Measurements from ENCODE around the gene MYMX.

DNA sequence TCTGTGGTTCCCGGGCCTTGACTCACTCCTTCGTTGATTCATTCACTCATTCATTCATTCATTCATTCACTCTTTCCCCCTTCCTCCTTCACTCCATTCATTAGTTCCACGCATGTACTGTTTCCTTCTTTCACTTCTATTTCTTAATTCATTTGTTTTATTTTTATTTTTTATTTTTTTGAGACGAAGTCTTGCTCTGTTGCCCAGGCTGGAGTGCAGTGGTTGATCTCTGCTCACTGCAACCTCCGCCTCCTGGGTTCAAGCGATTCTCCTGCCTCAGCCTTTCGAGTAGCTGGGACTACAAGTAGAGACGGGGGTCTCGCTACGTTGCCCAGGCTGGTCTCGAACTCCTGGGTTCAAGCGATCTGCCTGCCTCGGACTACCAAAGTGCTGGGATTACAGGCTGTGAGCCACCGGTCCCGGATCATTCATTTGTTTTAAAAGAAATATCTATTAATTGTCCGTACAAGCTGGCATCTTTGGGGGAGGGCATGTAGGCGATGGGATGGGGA lies 49.1 kb downstream of the MYMX start:
- TF ChIP-seq, protein P1, sequence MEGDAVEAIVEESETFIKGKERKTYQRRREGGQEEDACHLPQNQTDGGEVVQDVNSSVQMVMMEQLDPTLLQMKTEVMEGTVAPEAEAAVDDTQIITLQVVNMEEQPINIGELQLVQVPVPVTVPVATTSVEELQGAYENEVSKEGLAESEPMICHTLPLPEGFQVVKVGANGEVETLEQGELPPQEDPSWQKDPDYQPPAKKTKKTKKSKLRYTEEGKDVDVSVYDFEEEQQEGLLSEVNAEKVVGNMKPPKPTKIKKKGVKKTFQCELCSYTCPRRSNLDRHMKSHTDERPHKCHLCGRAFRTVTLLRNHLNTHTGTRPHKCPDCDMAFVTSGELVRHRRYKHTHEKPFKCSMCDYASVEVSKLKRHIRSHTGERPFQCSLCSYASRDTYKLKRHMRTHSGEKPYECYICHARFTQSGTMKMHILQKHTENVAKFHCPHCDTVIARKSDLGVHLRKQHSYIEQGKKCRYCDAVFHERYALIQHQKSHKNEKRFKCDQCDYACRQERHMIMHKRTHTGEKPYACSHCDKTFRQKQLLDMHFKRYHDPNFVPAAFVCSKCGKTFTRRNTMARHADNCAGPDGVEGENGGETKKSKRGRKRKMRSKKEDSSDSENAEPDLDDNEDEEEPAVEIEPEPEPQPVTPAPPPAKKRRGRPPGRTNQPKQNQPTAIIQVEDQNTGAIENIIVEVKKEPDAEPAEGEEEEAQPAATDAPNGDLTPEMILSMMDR (IDR thresholded peaks at IDR 0.05; ENCODE audit: borderline replicate concordance, extremely low read depth, low read length, poor library complexity, severe bottlenecking): no peak
- TF ChIP-seq EZH2 (IDR thresholded peaks at IDR 0.05; ENCODE audit: borderline replicate concordance, low read depth, low read length, severe bottlenecking): no peak

Data from DND-41 (cell line).